Spleen (tissue), 11 donors: Measurements from ENCODE around the gene CCDC50. TPM values are rescaled to one million over a fixed set of nuclear protein-coding genes. Genes with fewer than 3 reads are reported as not detected.

ENCODE experiments used
- DNase-seq: peaks from one replicate; pipeline ENCODE4 v3.0.0-alpha.2; 2020
- H3K27ac ChIP-seq, 8 donors: fragments of 200-600 bp; sonication (generic) in 7 of 8; 1 replicate in 4 of 8; 2 replicates in 4 of 8; pipeline versions ENCODE4 v1.5.0 to v1.8.0; 2016 to 2021; ENCODE audit warnings: inconsistent platforms in 4 of 8, mild to moderate bottlenecking in 4 of 8, moderate library complexity in 1 of 8
- H3K27me3 ChIP-seq, 7 donors: fragments of 200-600 bp; sonication (generic) in 6 of 7; replicated peaks in 1 of 7; 1 replicate in 4 of 7; 2 replicates in 3 of 7; pipeline versions ENCODE4 v1.5.0 to v1.8.0; 2016 to 2021; ENCODE audit warnings: inconsistent platforms in 3 of 7, mild to moderate bottlenecking in 1 of 7
- H3K36me3 ChIP-seq, 6 donors: fragments of 200-600 bp; sonication (generic) in 5 of 6; 1 replicate in 4 of 6; 2 replicates in 2 of 6; pipeline versions ENCODE4 v1.5.0 to v1.8.0; 2016 to 2021; ENCODE audit warnings: inconsistent platforms in 2 of 6
- H3K4me1 ChIP-seq, 6 donors: fragments of 200-600 bp; sonication (generic) in 5 of 6; 1 replicate in 3 of 6; 2 replicates in 3 of 6; pipeline versions ENCODE4 v1.5.0 to v1.8.0; 2016 to 2021; ENCODE audit warnings: inconsistent platforms in 3 of 6
- H3K4me3 ChIP-seq, 8 donors: fragments of 200-600 bp; sonication (generic) in 7 of 8; 1 replicate in 4 of 8; 2 replicates in 4 of 8; pipeline versions ENCODE4 v1.5.0 to v1.8.0; 2016 to 2021; ENCODE audit warnings: inconsistent platforms in 4 of 8, mild to moderate bottlenecking in 4 of 8, moderate library complexity in 2 of 8
- H3K9me3 ChIP-seq, 8 donors: fragments of 200-600 bp; sonication (generic) in 7 of 8; 1 replicate in 4 of 8; 2 replicates in 4 of 8; pipeline versions ENCODE4 v1.5.0 to v1.8.0; 2016 to 2021; ENCODE audit warnings: inconsistent platforms in 4 of 8
- POLR2A ChIP-seq, 3 donors: fragments of 450-650 bp; IDR thresholded peaks; one replicate each; pipeline ENCODE4 v1.5.1; 2017; ENCODE audit warnings: antibody characterized with exemption in 3 of 3, mild to moderate bottlenecking in 1 of 3
- POLR2AphosphoS5 ChIP-seq, 3 donors: sonication (generic); formaldehyde crosslinking; IDR thresholded peaks; one replicate each; pipeline ENCODE4 v1.5.1; 2017; ENCODE audit warnings: antibody characterized with exemption in 3 of 3
- WGBS, 5 donors: extraction: QIAGEN DNeasy Blood & Tissue Kit in 3 of 5; methylation state at CpG; one replicate each; pipeline versions ENCODE4 v1.1.5 to v1.1.7; 2013 to 2018; 5-methylcytosine and 5-hydroxymethylcytosine counted together
- intact Hi-C: fragments of 100-400 bp; cut with DNase I; formaldehyde crosslinking; loops from one replicate; pipeline ENCODE4 v1.15.0; 2023; ENCODE audit warnings: low total_unique reads
- polyA plus RNA-seq, 3 donors: library from polyadenylated mRNA; stranded (reverse); fragments of 200-250 nt; gene quantifications; one replicate each; pipeline ENCODE4 v1.2.1, GENCODE V29; 2013
- total RNA-seq, 7 donors: library from RNA; depleted of rRNA in 3 of 7; stranded (reverse); fragments of >200 nt in 3 of 7; fragmentation: NEBNext Ultra II Directional in 4 of 7; extraction: Animal tissue kit (Norgen Biotek cat#: 25700) in 4 of 7; gene quantifications; one replicate each; pipeline versions ENCODE4 v1.1.0 to v1.2.1, GENCODE V29; 2016 to 2021
- TF ChIP-seq, protein P1 (sequence below), 11 experiments: fragments of 200-600 bp in 7 of 11; fragments of 450-650 bp in 4 of 11; sonication (generic) in 4 of 11; IDR thresholded peaks in 8 of 11; conservative IDR thresholded peaks in 3 of 11; 1 replicate in 7 of 11; 2 replicates in 4 of 11; pipeline versions ENCODE4 v1.4.0 to v1.8.0; 2016 to 2021; ENCODE audit warnings: antibody characterized with exemption in 11 of 11, inconsistent platforms in 4 of 11, mild to moderate bottlenecking in 1 of 11
- donor health status: healthy with polysubstance abuse.
- donor health status: DM: no; HTN: no; CAD: no; lungs with moderate emphysema.
- donor health status: DM: no; HTN: no; CAD: no.
- donor health status: Bipolar disorder and iron deficiency.
- donor health status: healthy.
- donor health status: DM: no; HTN: no; CAD: no.
- donor health status: DM: yes; HTN: yes; CAD: no.

Gene CCDC50
- total and polyA plus RNA-seq, 10 donors, result 42.5 to 167 (median 110) TPM

DNA sequence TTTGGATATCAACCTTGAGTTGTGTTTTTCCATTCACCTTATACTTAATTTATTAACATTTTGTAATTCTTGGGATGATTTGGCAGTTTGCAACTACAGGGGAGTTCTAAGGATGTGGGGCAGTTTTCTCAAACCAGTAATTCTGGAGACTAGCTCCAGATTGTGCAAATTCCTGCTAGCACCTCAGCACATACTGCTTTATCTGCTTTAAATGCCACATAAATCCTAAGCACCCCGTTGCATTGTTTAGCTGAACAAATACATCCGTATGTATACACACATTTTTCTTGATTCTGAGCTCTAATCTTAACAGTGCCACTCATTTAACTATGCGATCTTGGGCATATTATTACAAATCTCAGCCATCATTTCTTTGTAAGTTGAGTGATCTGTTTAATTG lies 18.0 kb downstream of the CCDC50 start:
- Histone ChIP-seq H3K27me3 (no peaks in the 10 kb centered on the region), H3K9me3 (no peaks in the 10 kb centered on the region), H3K4me1 (peaks cover 12 to 99% (median 55%) of the 10 kb centered on the region in 6 donors), H3K4me3 (no peak overlapping the region), H3K27ac (peak overlapping the region in 1 of 8 donors; percentile 2), H3K36me3 (no peaks in the 10 kb centered on the region)
- TF ChIP-seq, protein P1, sequence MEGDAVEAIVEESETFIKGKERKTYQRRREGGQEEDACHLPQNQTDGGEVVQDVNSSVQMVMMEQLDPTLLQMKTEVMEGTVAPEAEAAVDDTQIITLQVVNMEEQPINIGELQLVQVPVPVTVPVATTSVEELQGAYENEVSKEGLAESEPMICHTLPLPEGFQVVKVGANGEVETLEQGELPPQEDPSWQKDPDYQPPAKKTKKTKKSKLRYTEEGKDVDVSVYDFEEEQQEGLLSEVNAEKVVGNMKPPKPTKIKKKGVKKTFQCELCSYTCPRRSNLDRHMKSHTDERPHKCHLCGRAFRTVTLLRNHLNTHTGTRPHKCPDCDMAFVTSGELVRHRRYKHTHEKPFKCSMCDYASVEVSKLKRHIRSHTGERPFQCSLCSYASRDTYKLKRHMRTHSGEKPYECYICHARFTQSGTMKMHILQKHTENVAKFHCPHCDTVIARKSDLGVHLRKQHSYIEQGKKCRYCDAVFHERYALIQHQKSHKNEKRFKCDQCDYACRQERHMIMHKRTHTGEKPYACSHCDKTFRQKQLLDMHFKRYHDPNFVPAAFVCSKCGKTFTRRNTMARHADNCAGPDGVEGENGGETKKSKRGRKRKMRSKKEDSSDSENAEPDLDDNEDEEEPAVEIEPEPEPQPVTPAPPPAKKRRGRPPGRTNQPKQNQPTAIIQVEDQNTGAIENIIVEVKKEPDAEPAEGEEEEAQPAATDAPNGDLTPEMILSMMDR (IDR thresholded peaks at IDR 0.05 in 8 of 11, conservative IDR thresholded peaks at IDR 0.05 in 3 of 11), result no peak
- TF ChIP-seq POLR2A (IDR thresholded peaks at IDR 0.05) (no peak), POLR2AphosphoS5 (IDR thresholded peaks at IDR 0.05) (no peak)
- no peak for DNase-seq
- 71 to 87% (median 74%) methylated on average over 3 of the region's 3 CpGs for WGBS, 5 donors
- intact Hi-C loops, result no loop called here

- Histone ChIP-seq H3K27me3 (no peaks in the 10 kb centered on the region), H3K27ac (peak overlapping the region in 1 of 8 donors; percentile 6), H3K4me3 (no peak overlapping the region), H3K4me1 (peaks cover 12 to 99% (median 52%) of the 10 kb centered on the region in 6 donors), H3K36me3 (no peaks in the 10 kb centered on the region), H3K9me3 (no peaks in the 10 kb centered on the region)
- WGBS, 5 donors, result 71 to 95% (median 90%) methylated on average over 1 of the region's 1 CpG
- TF ChIP-seq, protein P1 (IDR thresholded peaks at IDR 0.05 in 8 of 11, conservative IDR thresholded peaks at IDR 0.05 in 3 of 11), result no peak
- TF ChIP-seq POLR2AphosphoS5 (IDR thresholded peaks at IDR 0.05), result no peak
- TF ChIP-seq POLR2A (IDR thresholded peaks at IDR 0.05), result no peak
- no peak for DNase-seq
- intact Hi-C loops, result no loop called here
These were observed 18.9 kb downstream of the CCDC50 start for GRCh38 chr3:191348098-191348497.

GRCh38 chr3:191350396-191351090 lies 21.3 kb downstream of the CCDC50 start:
- Histone ChIP-seq H3K4me1 (peaks cover 7 to 98% (median 47%) of the 10 kb centered on the region in 6 donors), H3K36me3 (no peaks in the 10 kb centered on the region), H3K4me3 (no peak overlapping the region), H3K27ac (peak overlapping the region in 7 of 8 donors; percentile 21 to 75 (median 43)), H3K9me3 (no peaks in the 10 kb centered on the region), H3K27me3 (no peaks in the 10 kb centered on the region)
- TF ChIP-seq POLR2A (IDR thresholded peaks at IDR 0.05), result no peak
- no peak for TF ChIP-seq POLR2AphosphoS5 (IDR thresholded peaks at IDR 0.05)
- TF ChIP-seq, protein P1 (IDR thresholded peaks at IDR 0.05 in 8 of 11, conservative IDR thresholded peaks at IDR 0.05 in 3 of 11), result no peak
- intact Hi-C loops, result no loop called here
- DNase-seq, result no peak
- 57 to 77% (median 61%) methylated on average over 5 of the region's 5 CpGs for WGBS, 5 donors

DNA sequence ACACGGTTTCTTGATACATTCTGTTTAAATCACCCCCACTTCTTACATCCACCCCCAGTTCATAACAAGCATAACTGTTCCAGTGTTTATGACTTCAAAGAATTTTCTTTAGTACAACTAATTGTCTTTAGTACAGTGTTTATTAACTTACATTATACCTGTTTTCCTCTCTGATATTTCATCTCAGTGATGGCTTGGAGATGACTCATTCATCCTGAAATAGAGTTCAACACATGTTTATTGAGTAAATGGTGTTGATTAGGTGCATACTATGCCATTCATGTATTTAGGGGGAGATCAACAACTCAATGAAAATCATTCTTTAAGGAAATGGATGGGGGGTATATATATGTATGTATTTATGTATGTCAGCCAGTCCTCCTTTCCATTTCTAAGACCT lies 22.8 kb downstream of the CCDC50 start:
- Histone ChIP-seq H3K4me1 (peaks cover 10 to 100% (median 54%) of the 10 kb centered on the region in 6 donors), H3K27me3 (no peaks in the 10 kb centered on the region), H3K4me3 (no peak overlapping the region), H3K9me3 (no peaks in the 10 kb centered on the region), H3K36me3 (no peaks in the 10 kb centered on the region), H3K27ac (peak overlapping the region in 2 of 8 donors; percentile 54 to 75)
- 82 to 86% (median 84%) methylated on average over 1 of the region's 1 CpG for WGBS, 5 donors
- TF ChIP-seq POLR2AphosphoS5 (IDR thresholded peaks at IDR 0.05), result no peak
- TF ChIP-seq, protein P1 (IDR thresholded peaks at IDR 0.05 in 8 of 11, conservative IDR thresholded peaks at IDR 0.05 in 3 of 11), result no peak
- TF ChIP-seq POLR2A (IDR thresholded peaks at IDR 0.05), result no peak
- intact Hi-C loops, result no loop called here
- DNase-seq, result no peak
